K562 (cell line): Measurements from ENCODE around the gene LTB4R2. TPM values are rescaled to one million over a fixed set of nuclear protein-coding genes. Genes with fewer than 3 reads are reported as not detected.
A peak's percentile ranks its signal among the peaks of the same experiment; 100 is the strongest.

ENCODE experiments used
- ATAC-seq: fragments of 200-7000 bp; cut with Tn5 transposase; 3 replicates; pipeline ENCODE4 v1.9.1; 2020; ENCODE audit warnings: moderate library complexity
- BruUV-seq: library from RNA; stranded (reverse); fragments of 400-500 nt; replicated peaks from 2 replicates; lab custom pipeline; 2021; lab: Mats Ljungman, UMichigan
- CTCF ChIA-PET: fragments of 300-600 bp; formaldehyde crosslinking; extraction: SDS; loops from one replicate; lab custom pipeline; 2021; ENCODE audit warnings: low intra/inter-chr PET ratio; lab: Yijun Ruan, JAX
- POLR2A ChIA-PET: fragments of 300-600, 350-650 bp; sonication (Branson Sonifier 250); formaldehyde crosslinking; extraction: SDS; loops from one replicate; lab custom pipeline; 2021; ENCODE audit warnings: antibody characterized with exemption, inconsistent platforms; lab: Yijun Ruan, JAX
- DNase-seq, 4 experiments: peaks; one replicate each; pipeline versions ENCODE4 v3.0.0 to v3.0.0-alpha.2; 2011 to 2018; ENCODE audit warnings: low spot score in 3 of 4, mixed read lengths in 3 of 4; ENCODE audit errors: extremely low read depth in 1 of 4
- FAIRE-seq: peaks from 2 replicates; lab custom pipeline; 2011; peaks lifted over from hg19 to GRCh38; lab: Jason Lieb, UNC
- H2AFZ ChIP-seq: 2 replicates; pipeline ENCODE4 v1.6.0; 2011; ENCODE audit warnings: low read depth, low read length, control low read depth, inconsistent platforms
- H3K27ac ChIP-seq: fragments of 200-600 bp; 3 replicates; pipeline ENCODE4 v1.8.0; 2011; ENCODE audit warnings: low read depth, mild to moderate bottlenecking, control low read depth, inconsistent platforms, low read length, moderate library complexity, mixed read lengths; ENCODE audit errors: extremely low read depth
- H3K27me3 ChIP-seq, 2 experiments: fragments of 300-600 bp in 1 of 2; 2 replicates in 1 of 2; 3 replicates in 1 of 2; pipeline versions ENCODE4 v1.6.0 to v1.8.0; 2011; ENCODE audit warnings: inconsistent platforms in 2 of 2, low read length in 2 of 2, mild to moderate bottlenecking in 1 of 2, mixed read lengths in 1 of 2, moderate library complexity in 1 of 2; ENCODE audit not compliant: control insufficient read depth in 2 of 2, insufficient read depth in 2 of 2
- H3K36me3 ChIP-seq: fragments of 300-600 bp; 3 replicates; pipeline ENCODE4 v1.8.0; 2011; ENCODE audit warnings: mild to moderate bottlenecking, low read length, inconsistent platforms; ENCODE audit not compliant: control insufficient read depth, insufficient read depth
- H3K4me1 ChIP-seq, 2 experiments: fragments of 200-600 bp in 1 of 2; replicated peaks in 1 of 2; 2 replicates in 1 of 2; 3 replicates in 1 of 2; pipeline versions ENCODE4 v1.5.1 to v1.8.0; 2011; ENCODE audit warnings: inconsistent platforms in 2 of 2, low read length in 2 of 2, mild to moderate bottlenecking in 1 of 2, mixed read lengths in 1 of 2, moderate library complexity in 1 of 2; ENCODE audit not compliant: control insufficient read depth in 2 of 2, insufficient read depth in 2 of 2
- H3K4me2 ChIP-seq: 2 replicates; pipeline ENCODE4 v1.6.1; 2011; ENCODE audit warnings: low read length, control low read depth, inconsistent platforms, mixed read lengths; ENCODE audit not compliant: insufficient read depth
- H3K4me3 ChIP-seq: fragments of 200-600 bp; sonication (generic), shearing (Covaris generic); 2 replicates; pipeline ENCODE4 v1.5.1; 2016; ENCODE audit warnings: control low read depth, inconsistent platforms
- H3K79me2 ChIP-seq: fragments of 200-600 bp; 3 replicates; pipeline ENCODE4 v1.8.0; 2011; ENCODE audit warnings: low read length, inconsistent platforms; ENCODE audit not compliant: control insufficient read depth, insufficient read depth
- H3K9ac ChIP-seq, 2 experiments: 2 replicates each; pipeline versions ENCODE4 v1.6.0 to v1.6.1; 2011; ENCODE audit warnings: low read depth in 2 of 2, low read length in 2 of 2, control low read depth in 1 of 2, inconsistent platforms in 1 of 2, mild to moderate bottlenecking in 1 of 2, mixed read lengths in 1 of 2; ENCODE audit not compliant: insufficient read depth in 1 of 2
- H3K9me1 ChIP-seq: one replicate; pipeline ENCODE4 v1.6.0; 2011; ENCODE audit warnings: inconsistent platforms, mild to moderate bottlenecking, low read length, moderate library complexity; ENCODE audit not compliant: control insufficient read depth, insufficient read depth
- H3K9me3 ChIP-seq: replicated peaks from 2 replicates; pipeline ENCODE4 v1.5.1; 2011; ENCODE audit warnings: low read depth, low read length, inconsistent platforms; ENCODE audit not compliant: control insufficient read depth, insufficient read depth
- H4K20me1 ChIP-seq: replicated peaks from 2 replicates; pipeline ENCODE4 v1.6.1; 2011; ENCODE audit warnings: low read length, inconsistent platforms, mixed read lengths; ENCODE audit not compliant: control insufficient read depth, insufficient read depth
- NFYB ChIP-seq: IDR thresholded peaks from 2 replicates; pipeline ENCODE4 v1.6.1; 2011; ENCODE audit warnings: mild to moderate bottlenecking, moderate library complexity; ENCODE audit not compliant: insufficient read length; ENCODE audit errors: extremely low read depth
- RUNX1 ChIP-seq: sonication (generic); IDR thresholded peaks from 2 replicates; pipeline ENCODE4 v1.6.1; 2016; ENCODE audit warnings: antibody characterized with exemption, low read depth
- SMAD4 ChIP-seq: fragments of 250-450 bp; sonication (Bioruptor Pico); conservative IDR thresholded peaks from 2 replicates; pipeline ENCODE4 v1.8.0; 2021; ENCODE audit warnings: inconsistent platforms, mild to moderate bottlenecking, moderate library complexity
- SP1 ChIP-seq: sonication (generic); formaldehyde crosslinking; IDR thresholded peaks from 2 replicates; pipeline ENCODE4 v1.8.1; 2022; ENCODE audit warnings: mild to moderate bottlenecking, missing genetic modification reagents
- WGBS: fragments of 100-300 bp; shearing (Covaris generic); methylation state at CpG from one replicate; pipeline ENCODE4 v1.1.6; 2016; ENCODE audit warnings: low coverage, mixed read lengths; ENCODE audit not compliant: insufficient coverage; ENCODE audit errors: missing lambda C conversion rate; 5-methylcytosine and 5-hydroxymethylcytosine counted together
- in situ Hi-C: fragments of 300-500 bp; cut with MboI; formaldehyde crosslinking; loops from 4 replicates; pipeline ENCODE4 v1.15.0; 2018; ENCODE audit warnings: inconsistent platforms, mixed read lengths
- intact Hi-C: fragments of 100-400 bp; cut with micrococcal nuclease; formaldehyde crosslinking; loops from 2 replicates; pipeline ENCODE4 v1.14.2; 2022
- polyA plus RNA-seq, 8 experiments: library from polyadenylated mRNA; depleted of rRNA in 4 of 8; stranded (reverse) in 5 of 8; unstranded in 3 of 8; fragments of >200 nt; fragmentation: Nextera tagmentation in 2 of 8; fragmentation: Illumina TruSeq in 1 of 8; extraction: Ambion mirVana in 2 of 8; extraction: Trizol in 1 of 8; gene quantifications; 2 replicates each; pipeline versions ENCODE4 v1.2.1 to v1.2.3, GENCODE V29; 2011 to 2014; ENCODE audit warnings: inconsistent platforms in 1 of 8, missing spikeins in 1 of 8
- total RNA-seq, 7 experiments: library from RNA; depleted of rRNA in 6 of 7; stranded (reverse); fragments of >200 nt in 6 of 7; fragmentation: Illumina TruSeq in 2 of 7; extraction: Trizol in 2 of 7; gene quantifications; 2 replicates each; pipeline versions ENCODE4 v1.2.1 to v1.2.3, GENCODE V29; 2011 to 2021; ENCODE audit warnings: low replicate concordance in 1 of 7
- TF ChIP-seq, protein P1 (sequence below), 2 experiments: fragments of 250-450 bp in 1 of 2; fragments of 450-650 bp in 1 of 2; sonication (Bioruptor Pico) in 1 of 2; IDR thresholded peaks; 2 replicates each; pipeline versions ENCODE4 v1.6.1 to v1.8.0; 2016 to 2021; ENCODE audit warnings: mild to moderate bottlenecking in 2 of 2, moderate library complexity in 2 of 2, missing compliant biosample characterization in 1 of 2, missing genetic modification characterization in 1 of 2
- TF ChIP-seq, protein P2 (sequence below): fragments of 450-650 bp; formaldehyde crosslinking; IDR thresholded peaks from 2 replicates; pipeline ENCODE4 v1.4.0; 2020; ENCODE audit warnings: mild to moderate bottlenecking
- TF ChIP-seq, protein P3 (sequence below): fragments of 450-650 bp; IDR thresholded peaks from 2 replicates; pipeline ENCODE4 v1.6.1; 2016; ENCODE audit warnings: low read depth, mild to moderate bottlenecking, moderate library complexity

LTB4R2 gene
- total and polyA plus RNA-seq, 9 of the 15 experiments (the other 6 are each of a cell fraction or from before 2014, with no cell fraction given), result 0.03 to 11.6 (median 2.8) TPM; not detected in 1

DNA sequence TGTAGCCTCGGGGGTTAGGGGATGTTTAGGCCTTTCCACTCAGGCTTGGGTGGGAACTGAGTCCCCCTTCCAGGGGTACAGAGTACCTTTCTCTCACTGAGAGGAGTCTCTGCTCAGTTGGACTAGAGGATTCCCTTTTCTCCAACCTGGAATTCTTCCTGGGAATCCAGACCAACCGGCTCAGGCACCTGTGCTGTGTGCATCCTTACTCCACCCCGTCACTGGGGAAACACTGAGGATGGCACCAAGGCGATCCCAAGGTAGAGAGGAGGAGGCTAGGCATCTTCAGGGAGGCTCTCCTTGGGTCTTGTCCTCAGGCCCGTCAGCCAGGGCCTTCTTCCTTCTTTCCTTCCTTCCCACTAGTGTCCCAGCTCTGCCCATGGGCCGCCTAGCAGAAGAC lies 46.1 kb upstream of the LTB4R2 start:
- Histone ChIP-seq H3K9ac (peak overlapping the region in 1 of 2 experiments; percentile 58; a peak in 1 of 4 replicates), H2AFZ (no peak overlapping the region), H3K4me2 (no peak overlapping the region), H3K36me3 (no peaks in the 10 kb centered on the region), H3K9me3 (no peaks in the 10 kb centered on the region), H3K4me1 (peaks cover 0 to 39% of the 10 kb centered on the region in 2 experiments; a peak in 3 of 5 replicates), H3K9me1 (no peaks in the 10 kb centered on the region), H3K79me2 (no peaks in the 10 kb centered on the region), H4K20me1 (no peaks in the 10 kb centered on the region), H3K27me3 (no peaks in the 10 kb centered on the region), H3K4me3 (no peak overlapping the region), H3K27ac (no peak overlapping the region)
- TF ChIP-seq SP1 (CRISPR knock-in tag), result no peak
- no peak for TF ChIP-seq NFYB
- TF ChIP-seq, protein P1, sequence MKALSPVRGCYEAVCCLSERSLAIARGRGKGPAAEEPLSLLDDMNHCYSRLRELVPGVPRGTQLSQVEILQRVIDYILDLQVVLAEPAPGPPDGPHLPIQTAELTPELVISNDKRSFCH (CRISPR knock-in tag; IDR thresholded peaks at IDR 0.05), result no peak
- TF ChIP-seq, protein P1 (tag; IDR thresholded peaks at IDR 0.05), result no peak
- TF ChIP-seq, protein P2, sequence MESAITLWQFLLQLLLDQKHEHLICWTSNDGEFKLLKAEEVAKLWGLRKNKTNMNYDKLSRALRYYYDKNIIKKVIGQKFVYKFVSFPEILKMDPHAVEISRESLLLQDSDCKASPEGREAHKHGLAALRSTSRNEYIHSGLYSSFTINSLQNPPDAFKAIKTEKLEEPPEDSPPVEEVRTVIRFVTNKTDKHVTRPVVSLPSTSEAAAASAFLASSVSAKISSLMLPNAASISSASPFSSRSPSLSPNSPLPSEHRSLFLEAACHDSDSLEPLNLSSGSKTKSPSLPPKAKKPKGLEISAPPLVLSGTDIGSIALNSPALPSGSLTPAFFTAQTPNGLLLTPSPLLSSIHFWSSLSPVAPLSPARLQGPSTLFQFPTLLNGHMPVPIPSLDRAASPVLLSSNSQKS (CRISPR knock-in tag), result no peak
- TF ChIP-seq, protein P3, sequence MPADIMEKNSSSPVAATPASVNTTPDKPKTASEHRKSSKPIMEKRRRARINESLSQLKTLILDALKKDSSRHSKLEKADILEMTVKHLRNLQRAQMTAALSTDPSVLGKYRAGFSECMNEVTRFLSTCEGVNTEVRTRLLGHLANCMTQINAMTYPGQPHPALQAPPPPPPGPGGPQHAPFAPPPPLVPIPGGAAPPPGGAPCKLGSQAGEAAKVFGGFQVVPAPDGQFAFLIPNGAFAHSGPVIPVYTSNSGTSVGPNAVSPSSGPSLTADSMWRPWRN, result no peak
- no peak for TF ChIP-seq SMAD4 (CRISPR knock-in tag)
- no peak for TF ChIP-seq RUNX1
- intact Hi-C loops, result no loop called here
- no peak for FAIRE-seq
- CTCF ChIA-PET, result no interaction called here
- in situ Hi-C loops, result no loop called here
- BruUV-seq, result no TSS peak
- no peak for DNase-seq
- POLR2A ChIA-PET, result interaction anchor here (0.6 to 1.1 kb wide), 4 partner anchors 13 to 181 kb away, joined by 3 to 5 read pairs (median 3); no protein-coding TSS in a partner anchor
- ATAC-seq, result no peak
- WGBS, result 52% methylated on average over 5 of the region's 6 CpGs
